GM23338 (cell line): ENCODE measurements around the gene ANKS1B. TPM values are rescaled to one million over a fixed set of nuclear protein-coding genes. Genes with fewer than 3 reads are reported as not detected.

Source experiments
- ATAC-seq: fragments of 200-7000 bp; cut with Tn5 transposase; 3 replicates; pipeline ENCODE4 v1.9.1; 2020
- DNase-seq: peaks from one replicate; pipeline ENCODE4 v3.0.0-alpha.2; 2015; ENCODE audit warnings: low spot score
- H2AFZ ChIP-seq: fragments of 200-600 bp; sonication (generic); 2 replicates; pipeline ENCODE4 v1.8.0; 2016; ENCODE audit warnings: antibody characterized with exemption, mild to moderate bottlenecking, moderate library complexity
- H3F3A ChIP-seq: fragments of 200-600 bp; sonication (generic); replicated peaks from 2 replicates; pipeline ENCODE4 v1.8.0; 2017; ENCODE audit warnings: antibody characterized with exemption, mixed run types, low read depth
- H3K27ac ChIP-seq: fragments of 200-600 bp; sonication (generic); 2 replicates; pipeline ENCODE4 v1.6.1; 2016; ENCODE audit warnings: low read depth
- H3K27me3 ChIP-seq: fragments of 200-600 bp; sonication (generic); 2 replicates; pipeline ENCODE4 v1.8.0; 2016; ENCODE audit warnings: mild to moderate bottlenecking, mixed run types, moderate library complexity; ENCODE audit not compliant: insufficient read depth
- H3K36me3 ChIP-seq: fragments of 200-600 bp; sonication (generic); 2 replicates; pipeline ENCODE4 v1.8.0; 2016; ENCODE audit warnings: mild to moderate bottlenecking; ENCODE audit not compliant: insufficient read depth
- H3K4me1 ChIP-seq: fragments of 200-600 bp; sonication (generic); 2 replicates; pipeline ENCODE4 v1.8.0; 2016; ENCODE audit warnings: mild to moderate bottlenecking, moderate library complexity; ENCODE audit not compliant: insufficient read depth
- H3K4me2 ChIP-seq: fragments of 200-600 bp; sonication (generic); 2 replicates; pipeline ENCODE4 v1.7.1; 2017; ENCODE audit warnings: mixed run types
- H3K4me3 ChIP-seq: fragments of 200-600 bp; sonication (generic); 2 replicates; pipeline ENCODE4 v1.6.1; 2016; ENCODE audit warnings: mixed run types
- H3K79me2 ChIP-seq: fragments of 200-600 bp; sonication (generic); replicated peaks from 2 replicates; pipeline ENCODE4 v1.8.0; 2017; ENCODE audit warnings: mild to moderate bottlenecking; ENCODE audit not compliant: insufficient read depth
- H3K9me2 ChIP-seq: fragments of 200-600 bp; sonication (generic); 2 replicates; pipeline ENCODE4 v1.8.0; 2017; ENCODE audit not compliant: insufficient read depth
- H4K20me1 ChIP-seq: fragments of 200-600 bp; sonication (generic); replicated peaks from 2 replicates; pipeline ENCODE4 v1.8.0; 2017; ENCODE audit warnings: mild to moderate bottlenecking; ENCODE audit not compliant: insufficient read depth
- H3K27ac Mint-ChIP-seq: 2 replicates; pipeline ENCODE4 v1.8.0; 2020; ENCODE audit warnings: inconsistent platforms, mild to moderate bottlenecking, moderate library complexity, mixed read lengths
- H3K27me3 Mint-ChIP-seq: 3 replicates; pipeline ENCODE4 v1.8.0; 2022; ENCODE audit warnings: low read depth, mild to moderate bottlenecking, moderate library complexity, mixed read lengths, inconsistent platforms; ENCODE audit not compliant: insufficient read depth, poor library complexity
- H3K36me3 Mint-ChIP-seq: 3 replicates; pipeline ENCODE4 v1.8.0; 2021; ENCODE audit warnings: low read depth, mild to moderate bottlenecking, inconsistent platforms, moderate library complexity, mixed read lengths
- H3K4me1 Mint-ChIP-seq: 3 replicates; pipeline ENCODE4 v1.8.0; 2020; ENCODE audit warnings: mild to moderate bottlenecking, inconsistent platforms, mixed read lengths
- H3K4me3 Mint-ChIP-seq: 3 replicates; pipeline ENCODE4 v1.8.0; 2021; ENCODE audit warnings: moderate library complexity, mild to moderate bottlenecking, inconsistent platforms, mixed read lengths
- H3K9me3 Mint-ChIP-seq: 3 replicates; pipeline ENCODE4 v1.8.0; 2020; ENCODE audit warnings: moderate library complexity, mild to moderate bottlenecking, inconsistent platforms, mixed read lengths
- CREB1 ChIP-seq: fragments of 250-450 bp; sonication (Bioruptor Pico); IDR thresholded peaks from 2 replicates; pipeline ENCODE4 v1.5.0; 2020; ENCODE audit warnings: low read depth, mild to moderate bottlenecking, moderate library complexity
- EZH2 ChIP-seq: fragments of 200-600 bp; sonication (generic); IDR thresholded peaks from one replicate; pipeline ENCODE4 v1.8.0; 2017; ENCODE audit warnings: antibody characterized with exemption, mild to moderate bottlenecking, low read depth; ENCODE audit not compliant: unreplicated experiment
- EZH2phosphoT487 ChIP-seq: fragments of 200-600 bp; sonication (generic); IDR thresholded peaks from one replicate; pipeline ENCODE4 v1.8.1; 2018; ENCODE audit warnings: antibody characterized with exemption; ENCODE audit not compliant: unreplicated experiment
- JUNB ChIP-seq: IDR thresholded peaks from one replicate; pipeline ENCODE4 v1.6.1; 2016; ENCODE audit warnings: antibody characterized with exemption; ENCODE audit not compliant: unreplicated experiment
- NANOG ChIP-seq: IDR thresholded peaks from 2 replicates; pipeline ENCODE4 v1.6.1; 2016; ENCODE audit warnings: antibody characterized with exemption, borderline replicate concordance
- POLR2AphosphoS5 ChIP-seq: IDR thresholded peaks from 2 replicates; pipeline ENCODE4 v1.6.1; 2016; ENCODE audit warnings: antibody characterized with exemption, low read depth
- STAT1 ChIP-seq: IDR thresholded peaks from one replicate; pipeline ENCODE4 v1.6.1; 2016; ENCODE audit warnings: antibody characterized with exemption; ENCODE audit not compliant: unreplicated experiment
- ZNF114 ChIP-seq: fragments of 250-450 bp; sonication (Bioruptor Pico); IDR thresholded peaks from 2 replicates; pipeline ENCODE4 v1.5.0; 2020; ENCODE audit warnings: mild to moderate bottlenecking, moderate library complexity
- ZNF331 ChIP-seq: fragments of 250-450 bp; sonication (Bioruptor Pico); IDR thresholded peaks from 2 replicates; pipeline ENCODE4 v1.5.0; 2020; ENCODE audit warnings: low read depth, mild to moderate bottlenecking, moderate library complexity
- polyA plus RNA-seq: library from polyadenylated mRNA; unstranded; fragments of >200 nt; fragmentation: Nextera tagmentation; extraction: Ambion mirVana; gene quantifications from 2 replicates; pipeline ENCODE4 v1.2.1, GENCODE V29; 2016
- total RNA-seq: library from RNA; depleted of rRNA; stranded (reverse); fragments of >200 nt; shearing (Covaris generic); gene quantifications from 2 replicates; pipeline ENCODE4 v1.2.3, GENCODE V29; 2014
- TF ChIP-seq, protein P1 (sequence below): IDR thresholded peaks from 2 replicates; pipeline ENCODE4 v1.6.1; 2016; ENCODE audit warnings: antibody characterized with exemption
- TF ChIP-seq, protein P2 (sequence below): IDR thresholded peaks from one replicate; pipeline ENCODE4 v1.6.1; 2018; ENCODE audit warnings: antibody characterized with exemption; ENCODE audit not compliant: unreplicated experiment

Gene ANKS1B
- total and polyA plus RNA-seq, 2 experiments from 2014 or later: 4.3 to 5.8 TPM

GRCh38 chr12:99861731-99862130 lies 123.0 kb downstream of the ANKS1B start:
- Histone ChIP-seq H3K36me3 (no peaks in the 10 kb centered on the region), H3K4me1 (peaks cover 16% of the 10 kb centered on the region), H3K4me3 (no peak overlapping the region), H3F3A (no peaks in the 10 kb centered on the region), H3K4me2 (peak overlapping the region; percentile 15; the same call in 1 of the 2 replicates), H3K9me2 (0 out of 2 replicates have a peak, but pooled peaks cover 3% of the 10 kb centered on the region), H4K20me1 (no peaks in the 10 kb centered on the region), H3K79me2 (no peaks in the 10 kb centered on the region), H2AFZ (no peak overlapping the region), H3K27ac (no peak overlapping the region), H3K27me3 (no peaks in the 10 kb centered on the region)
- no peak for TF ChIP-seq ZNF331 (CRISPR knock-in tag)
- TF ChIP-seq POLR2AphosphoS5: no peak
- TF ChIP-seq STAT1: no peak
- TF ChIP-seq EZH2phosphoT487: no peak
- TF ChIP-seq CREB1 (CRISPR knock-in tag): no peak
- TF ChIP-seq, protein P1, sequence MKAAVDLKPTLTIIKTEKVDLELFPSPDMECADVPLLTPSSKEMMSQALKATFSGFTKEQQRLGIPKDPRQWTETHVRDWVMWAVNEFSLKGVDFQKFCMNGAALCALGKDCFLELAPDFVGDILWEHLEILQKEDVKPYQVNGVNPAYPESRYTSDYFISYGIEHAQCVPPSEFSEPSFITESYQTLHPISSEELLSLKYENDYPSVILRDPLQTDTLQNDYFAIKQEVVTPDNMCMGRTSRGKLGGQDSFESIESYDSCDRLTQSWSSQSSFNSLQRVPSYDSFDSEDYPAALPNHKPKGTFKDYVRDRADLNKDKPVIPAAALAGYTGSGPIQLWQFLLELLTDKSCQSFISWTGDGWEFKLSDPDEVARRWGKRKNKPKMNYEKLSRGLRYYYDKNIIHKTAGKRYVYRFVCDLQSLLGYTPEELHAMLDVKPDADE: no peak
- Mint-ChIP-seq H3K4me1 (peaks cover 6% of the 10 kb centered on the region; the same call in 2 of the 3 replicates), H3K9me3 (no peaks in the 10 kb centered on the region), H3K27ac (no peak overlapping the region), H3K4me3 (no peak overlapping the region), H3K36me3 (no peaks in the 10 kb centered on the region), H3K27me3 (no peaks in the 10 kb centered on the region)
- DNase-seq: no peak
- no peak for ATAC-seq

- no peak overlapping the region for H3K27ac Mint-ChIP-seq
Observed at GRCh38 chr12:99859126-99859525, 125.6 kb downstream of the ANKS1B start.

More at GRCh38 chr12:99859126-99859525, 125.6 kb downstream of the ANKS1B start:
- 0 out of 2 replicates have a peak, but pooled peaks cover 3% of the 10 kb centered on the region for H3K9me2 ChIP-seq
- no peaks in the 10 kb centered on the region for H3K79me2 ChIP-seq
- H3K27ac ChIP-seq: no peak overlapping the region
- no peaks in the 10 kb centered on the region for H3K36me3 ChIP-seq
- peaks cover 16% of the 10 kb centered on the region for H3K4me1 ChIP-seq
- H3K27me3 Mint-ChIP-seq: no peaks in the 10 kb centered on the region
- TF ChIP-seq ZNF114 (CRISPR knock-in tag): no peak
- TF ChIP-seq EZH2phosphoT487: no peak
- TF ChIP-seq JUNB: no peak
- no peak for TF ChIP-seq EZH2
- TF ChIP-seq ZNF331 (CRISPR knock-in tag): no peak
- no peak for TF ChIP-seq POLR2AphosphoS5
- no peak for TF ChIP-seq STAT1
- TF ChIP-seq, protein P1: no peak
- TF ChIP-seq CREB1 (CRISPR knock-in tag): no peak
- TF ChIP-seq, protein P2, sequence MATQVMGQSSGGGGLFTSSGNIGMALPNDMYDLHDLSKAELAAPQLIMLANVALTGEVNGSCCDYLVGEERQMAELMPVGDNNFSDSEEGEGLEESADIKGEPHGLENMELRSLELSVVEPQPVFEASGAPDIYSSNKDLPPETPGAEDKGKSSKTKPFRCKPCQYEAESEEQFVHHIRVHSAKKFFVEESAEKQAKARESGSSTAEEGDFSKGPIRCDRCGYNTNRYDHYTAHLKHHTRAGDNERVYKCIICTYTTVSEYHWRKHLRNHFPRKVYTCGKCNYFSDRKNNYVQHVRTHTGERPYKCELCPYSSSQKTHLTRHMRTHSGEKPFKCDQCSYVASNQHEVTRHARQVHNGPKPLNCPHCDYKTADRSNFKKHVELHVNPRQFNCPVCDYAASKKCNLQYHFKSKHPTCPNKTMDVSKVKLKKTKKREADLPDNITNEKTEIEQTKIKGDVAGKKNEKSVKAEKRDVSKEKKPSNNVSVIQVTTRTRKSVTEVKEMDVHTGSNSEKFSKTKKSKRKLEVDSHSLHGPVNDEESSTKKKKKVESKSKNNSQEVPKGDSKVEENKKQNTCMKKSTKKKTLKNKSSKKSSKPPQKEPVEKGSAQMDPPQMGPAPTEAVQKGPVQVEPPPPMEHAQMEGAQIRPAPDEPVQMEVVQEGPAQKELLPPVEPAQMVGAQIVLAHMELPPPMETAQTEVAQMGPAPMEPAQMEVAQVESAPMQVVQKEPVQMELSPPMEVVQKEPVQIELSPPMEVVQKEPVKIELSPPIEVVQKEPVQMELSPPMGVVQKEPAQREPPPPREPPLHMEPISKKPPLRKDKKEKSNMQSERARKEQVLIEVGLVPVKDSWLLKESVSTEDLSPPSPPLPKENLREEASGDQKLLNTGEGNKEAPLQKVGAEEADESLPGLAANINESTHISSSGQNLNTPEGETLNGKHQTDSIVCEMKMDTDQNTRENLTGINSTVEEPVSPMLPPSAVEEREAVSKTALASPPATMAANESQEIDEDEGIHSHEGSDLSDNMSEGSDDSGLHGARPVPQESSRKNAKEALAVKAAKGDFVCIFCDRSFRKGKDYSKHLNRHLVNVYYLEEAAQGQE: no peak
- no peak for TF ChIP-seq NANOG
- no peaks in the 10 kb centered on the region for H3K9me3 Mint-ChIP-seq
- no peak overlapping the region for H3K4me3 Mint-ChIP-seq
- no peak overlapping the region for H2AFZ ChIP-seq
- no peak overlapping the region for H3K4me2 ChIP-seq
- peaks cover 6% of the 10 kb centered on the region; the same call in 2 of the 3 replicates for H3K4me1 Mint-ChIP-seq
- no peaks in the 10 kb centered on the region for H3F3A ChIP-seq
- DNase-seq (no peak), ATAC-seq (no peak)
- H3K27me3 ChIP-seq: no peaks in the 10 kb centered on the region
- no peaks in the 10 kb centered on the region for H3K36me3 Mint-ChIP-seq
- H4K20me1 ChIP-seq: no peaks in the 10 kb centered on the region
- H3K4me3 ChIP-seq: no peak overlapping the region
